ENCODE results near the gene HLTF.

DNA sequence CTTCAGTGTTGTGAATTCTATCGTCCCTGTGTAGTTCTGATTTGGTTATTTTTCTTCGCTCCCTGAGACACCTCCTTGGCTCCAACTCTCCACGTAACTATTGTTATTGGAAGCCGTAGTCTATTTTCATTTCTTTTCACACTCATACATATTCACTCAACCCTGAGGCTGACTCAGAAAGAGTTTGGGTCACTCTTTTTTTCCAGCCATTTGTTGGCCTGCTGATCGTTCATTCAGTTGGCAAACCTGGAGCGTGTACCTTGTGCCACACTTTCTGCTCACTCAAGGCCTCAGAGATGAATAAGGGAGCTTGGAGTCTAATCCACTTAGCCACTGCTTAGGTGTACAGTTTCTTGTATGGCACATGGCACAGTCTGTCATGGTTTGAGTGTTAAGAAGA, 72.6 kb downstream of the HLTF start:
- TF ChIP-seq CTCF (IDR thresholded peaks at IDR 0.05 in 8 of 11, conservative IDR thresholded peaks at IDR 0.05 in 3 of 11) (no peak), POLR2AphosphoS5 (IDR thresholded peaks at IDR 0.05) (no peak), POLR2A (IDR thresholded peaks at IDR 0.05) (no peak)
